Measurements from ENCODE around the gene RFT1.

GRCh38 chr3:53043738-53044137 lies 86.5 kb downstream of the RFT1 start:
- TF ChIP-seq EZH2 (IDR thresholded peaks at IDR 0.05) (no peak), CTCF (IDR thresholded peaks at IDR 0.05) (no peak)

Measured in neural progenitor cell (in vitro differentiated cells).